ENCODE data around the gene FBXL20.

DNA sequence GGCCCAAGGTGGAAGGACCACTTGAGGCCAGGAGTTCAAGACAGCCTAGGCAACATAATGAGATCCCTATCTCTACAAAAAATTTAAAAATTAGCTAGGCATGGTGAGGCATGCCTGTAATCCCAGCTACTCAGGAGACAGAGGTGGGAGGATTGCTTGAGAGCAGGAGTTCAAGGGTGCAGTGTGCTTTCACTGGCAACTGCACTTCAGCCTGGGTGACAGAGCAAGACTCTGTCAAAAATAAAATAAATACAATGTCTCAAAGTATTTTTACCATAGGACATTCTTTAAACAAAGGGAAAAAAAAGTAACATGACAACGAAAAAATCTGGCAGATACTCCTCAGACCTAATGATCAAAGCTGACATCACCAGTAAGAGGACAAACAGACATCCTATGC, 72.6 kb downstream of the FBXL20 start:
- TF ChIP-seq POLR2A (IDR thresholded peaks at IDR 0.05; ENCODE audit: borderline replicate concordance, extremely low read depth, insufficient read depth, insufficient read length) (no peak), FOSL1 (IDR thresholded peaks at IDR 0.05; ENCODE audit: low read depth) (no peak), ZFX (IDR thresholded peaks at IDR 0.05) (no peak), POLR2AphosphoS5 (IDR thresholded peaks at IDR 0.05; ENCODE audit: low read depth, low read length) (no peak), EZH2 (IDR thresholded peaks at IDR 0.05) (no peak), SRF (IDR thresholded peaks at IDR 0.05; ENCODE audit: low read depth) (no peak), CEBPB (IDR thresholded peaks at IDR 0.05; ENCODE audit: low read depth) (no peak)
- TF ChIP-seq, protein P1, sequence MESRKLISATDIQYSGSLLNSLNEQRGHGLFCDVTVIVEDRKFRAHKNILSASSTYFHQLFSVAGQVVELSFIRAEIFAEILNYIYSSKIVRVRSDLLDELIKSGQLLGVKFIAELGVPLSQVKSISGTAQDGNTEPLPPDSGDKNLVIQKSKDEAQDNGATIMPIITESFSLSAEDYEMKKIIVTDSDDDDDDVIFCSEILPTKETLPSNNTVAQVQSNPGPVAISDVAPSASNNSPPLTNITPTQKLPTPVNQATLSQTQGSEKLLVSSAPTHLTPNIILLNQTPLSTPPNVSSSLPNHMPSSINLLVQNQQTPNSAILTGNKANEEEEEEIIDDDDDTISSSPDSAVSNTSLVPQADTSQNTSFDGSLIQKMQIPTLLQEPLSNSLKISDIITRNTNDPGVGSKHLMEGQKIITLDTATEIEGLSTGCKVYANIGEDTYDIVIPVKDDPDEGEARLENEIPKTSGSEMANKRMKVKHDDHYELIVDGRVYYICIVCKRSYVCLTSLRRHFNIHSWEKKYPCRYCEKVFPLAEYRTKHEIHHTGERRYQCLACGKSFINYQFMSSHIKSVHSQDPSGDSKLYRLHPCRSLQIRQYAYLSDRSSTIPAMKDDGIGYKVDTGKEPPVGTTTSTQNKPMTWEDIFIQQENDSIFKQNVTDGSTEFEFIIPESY (IDR thresholded peaks at IDR 0.05; ENCODE audit: extremely low read depth, insufficient replicate concordance, low read length) = no peak
- TF ChIP-seq, protein P2, sequence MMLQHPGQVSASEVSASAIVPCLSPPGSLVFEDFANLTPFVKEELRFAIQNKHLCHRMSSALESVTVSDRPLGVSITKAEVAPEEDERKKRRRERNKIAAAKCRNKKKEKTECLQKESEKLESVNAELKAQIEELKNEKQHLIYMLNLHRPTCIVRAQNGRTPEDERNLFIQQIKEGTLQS (IDR thresholded peaks at IDR 0.05) = no peak
- TF ChIP-seq, protein P3, sequence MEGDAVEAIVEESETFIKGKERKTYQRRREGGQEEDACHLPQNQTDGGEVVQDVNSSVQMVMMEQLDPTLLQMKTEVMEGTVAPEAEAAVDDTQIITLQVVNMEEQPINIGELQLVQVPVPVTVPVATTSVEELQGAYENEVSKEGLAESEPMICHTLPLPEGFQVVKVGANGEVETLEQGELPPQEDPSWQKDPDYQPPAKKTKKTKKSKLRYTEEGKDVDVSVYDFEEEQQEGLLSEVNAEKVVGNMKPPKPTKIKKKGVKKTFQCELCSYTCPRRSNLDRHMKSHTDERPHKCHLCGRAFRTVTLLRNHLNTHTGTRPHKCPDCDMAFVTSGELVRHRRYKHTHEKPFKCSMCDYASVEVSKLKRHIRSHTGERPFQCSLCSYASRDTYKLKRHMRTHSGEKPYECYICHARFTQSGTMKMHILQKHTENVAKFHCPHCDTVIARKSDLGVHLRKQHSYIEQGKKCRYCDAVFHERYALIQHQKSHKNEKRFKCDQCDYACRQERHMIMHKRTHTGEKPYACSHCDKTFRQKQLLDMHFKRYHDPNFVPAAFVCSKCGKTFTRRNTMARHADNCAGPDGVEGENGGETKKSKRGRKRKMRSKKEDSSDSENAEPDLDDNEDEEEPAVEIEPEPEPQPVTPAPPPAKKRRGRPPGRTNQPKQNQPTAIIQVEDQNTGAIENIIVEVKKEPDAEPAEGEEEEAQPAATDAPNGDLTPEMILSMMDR (IDR thresholded peaks at IDR 0.05 in 2 of 3, conservative IDR thresholded peaks at IDR 0.05 in 1 of 3; ENCODE audit: borderline replicate concordance in 1 of 3, insufficient read depth in 1 of 3, low read depth in 2 of 3, low read length in 2 of 3) = no peak
- TF ChIP-seq, protein P4, sequence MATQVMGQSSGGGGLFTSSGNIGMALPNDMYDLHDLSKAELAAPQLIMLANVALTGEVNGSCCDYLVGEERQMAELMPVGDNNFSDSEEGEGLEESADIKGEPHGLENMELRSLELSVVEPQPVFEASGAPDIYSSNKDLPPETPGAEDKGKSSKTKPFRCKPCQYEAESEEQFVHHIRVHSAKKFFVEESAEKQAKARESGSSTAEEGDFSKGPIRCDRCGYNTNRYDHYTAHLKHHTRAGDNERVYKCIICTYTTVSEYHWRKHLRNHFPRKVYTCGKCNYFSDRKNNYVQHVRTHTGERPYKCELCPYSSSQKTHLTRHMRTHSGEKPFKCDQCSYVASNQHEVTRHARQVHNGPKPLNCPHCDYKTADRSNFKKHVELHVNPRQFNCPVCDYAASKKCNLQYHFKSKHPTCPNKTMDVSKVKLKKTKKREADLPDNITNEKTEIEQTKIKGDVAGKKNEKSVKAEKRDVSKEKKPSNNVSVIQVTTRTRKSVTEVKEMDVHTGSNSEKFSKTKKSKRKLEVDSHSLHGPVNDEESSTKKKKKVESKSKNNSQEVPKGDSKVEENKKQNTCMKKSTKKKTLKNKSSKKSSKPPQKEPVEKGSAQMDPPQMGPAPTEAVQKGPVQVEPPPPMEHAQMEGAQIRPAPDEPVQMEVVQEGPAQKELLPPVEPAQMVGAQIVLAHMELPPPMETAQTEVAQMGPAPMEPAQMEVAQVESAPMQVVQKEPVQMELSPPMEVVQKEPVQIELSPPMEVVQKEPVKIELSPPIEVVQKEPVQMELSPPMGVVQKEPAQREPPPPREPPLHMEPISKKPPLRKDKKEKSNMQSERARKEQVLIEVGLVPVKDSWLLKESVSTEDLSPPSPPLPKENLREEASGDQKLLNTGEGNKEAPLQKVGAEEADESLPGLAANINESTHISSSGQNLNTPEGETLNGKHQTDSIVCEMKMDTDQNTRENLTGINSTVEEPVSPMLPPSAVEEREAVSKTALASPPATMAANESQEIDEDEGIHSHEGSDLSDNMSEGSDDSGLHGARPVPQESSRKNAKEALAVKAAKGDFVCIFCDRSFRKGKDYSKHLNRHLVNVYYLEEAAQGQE (IDR thresholded peaks at IDR 0.05; ENCODE audit: low read depth) = no peak

All from HCT116 (cell line).